Liver (tissue), 3 donors: ENCODE data around the gene POMT2.

ENCODE experiments used
- FOXA2 ChIP-seq: IDR thresholded peaks from 2 replicates; pipeline ENCODE4 v1.6.1; 2016; ENCODE audit warnings: antibody characterized with exemption
- JUND ChIP-seq, 2 donors: IDR thresholded peaks; 2 replicates each; pipeline ENCODE4 v1.6.1; 2016; ENCODE audit warnings: antibody characterized with exemption in 2 of 2
- RAD21 ChIP-seq, 2 donors: IDR thresholded peaks; 2 replicates each; pipeline ENCODE4 v1.6.1; 2016; ENCODE audit warnings: antibody characterized with exemption in 2 of 2, mild to moderate bottlenecking in 2 of 2
- SP1 ChIP-seq: IDR thresholded peaks from 2 replicates; pipeline ENCODE4 v1.6.1; 2018; ENCODE audit warnings: antibody characterized with exemption, mild to moderate bottlenecking
- TF ChIP-seq, protein P1 (sequence below): fragments of 150-350 bp; IDR thresholded peaks from 2 replicates; pipeline ENCODE4 v1.5.1; 2017; ENCODE audit warnings: improper control_type of control experiment, low read depth, low read length; ENCODE audit not compliant: missing input control
- donor health status: healthy.
- donor health status: healthy.

DNA sequence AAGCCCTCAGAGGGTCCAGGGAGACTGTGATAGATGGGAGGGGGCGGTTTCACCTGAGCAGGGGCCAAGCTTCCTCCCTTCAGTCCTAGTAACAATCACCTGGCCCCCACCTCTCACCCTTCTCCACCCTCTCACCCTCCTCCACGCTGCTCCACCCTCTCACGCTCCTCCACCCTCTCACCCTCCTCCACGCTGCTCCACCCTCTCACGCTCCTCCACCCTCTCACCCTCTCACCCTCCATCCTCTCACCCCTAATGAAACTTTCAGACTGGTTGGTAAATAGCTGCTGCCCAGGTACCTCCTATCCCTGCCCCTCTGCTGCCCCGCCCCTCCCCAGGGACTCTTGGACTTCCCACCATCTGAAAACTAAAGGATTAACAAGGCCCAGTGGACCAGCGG, 83.9 kb downstream of the POMT2 start:
- TF ChIP-seq JUND (IDR thresholded peaks at IDR 0.05) (no peak), RAD21 (IDR thresholded peaks at IDR 0.05) (no peak), SP1 (no peak), FOXA2 (no peak)
- TF ChIP-seq, protein P1, sequence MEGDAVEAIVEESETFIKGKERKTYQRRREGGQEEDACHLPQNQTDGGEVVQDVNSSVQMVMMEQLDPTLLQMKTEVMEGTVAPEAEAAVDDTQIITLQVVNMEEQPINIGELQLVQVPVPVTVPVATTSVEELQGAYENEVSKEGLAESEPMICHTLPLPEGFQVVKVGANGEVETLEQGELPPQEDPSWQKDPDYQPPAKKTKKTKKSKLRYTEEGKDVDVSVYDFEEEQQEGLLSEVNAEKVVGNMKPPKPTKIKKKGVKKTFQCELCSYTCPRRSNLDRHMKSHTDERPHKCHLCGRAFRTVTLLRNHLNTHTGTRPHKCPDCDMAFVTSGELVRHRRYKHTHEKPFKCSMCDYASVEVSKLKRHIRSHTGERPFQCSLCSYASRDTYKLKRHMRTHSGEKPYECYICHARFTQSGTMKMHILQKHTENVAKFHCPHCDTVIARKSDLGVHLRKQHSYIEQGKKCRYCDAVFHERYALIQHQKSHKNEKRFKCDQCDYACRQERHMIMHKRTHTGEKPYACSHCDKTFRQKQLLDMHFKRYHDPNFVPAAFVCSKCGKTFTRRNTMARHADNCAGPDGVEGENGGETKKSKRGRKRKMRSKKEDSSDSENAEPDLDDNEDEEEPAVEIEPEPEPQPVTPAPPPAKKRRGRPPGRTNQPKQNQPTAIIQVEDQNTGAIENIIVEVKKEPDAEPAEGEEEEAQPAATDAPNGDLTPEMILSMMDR = no peak
